ENCODE data around the gene ALG3.
A peak's percentile ranks its signal among the peaks of the same experiment; 100 is the strongest.
"Not testable (repeated sequence)": the region's sequence is repeated elsewhere in the genome, so short reads cannot be mapped to it uniquely, and the experiment has no call there.

Gene ALG3

GRCh38 chr3:184248454-184249411 lies at the start of gene ALG3:
TSS of gene ALG3 (minus strand) at chr3:184248962. CDS start at chr3:184248940, 22 bp downstream.
- DNase-seq, result peak; percentile 85

- DNase-seq, result no peak
These were observed 47.9 kb upstream of the ALG3 start for GRCh38 chr3:184296616-184297015.

GRCh38 chr3:184295771-184296170 lies 47.0 kb upstream of the ALG3 start:
- no peak for DNase-seq

GRCh38 chr3:184291738-184292445 lies 43.1 kb upstream of the ALG3 start:
- DNase-seq, result no peak

GRCh38 chr3:184291044-184291737 lies 42.4 kb upstream of the ALG3 start:
- DNase-seq, result no peak

GRCh38 chr3:184290331-184290730 lies 41.6 kb upstream of the ALG3 start:
- DNase-seq, result no peak

- peak; percentile 63 for DNase-seq
These were observed 40.7 kb upstream of the ALG3 start for GRCh38 chr3:184289426-184289938.

- no peak for DNase-seq
These were observed 35.9 kb upstream of the ALG3 start for GRCh38 chr3:184284696-184285095.

GRCh38 chr3:184283681-184284080 lies 34.9 kb upstream of the ALG3 start:
- no peak for DNase-seq

- DNase-seq, result no peak
These were observed 34.2 kb upstream of the ALG3 start for GRCh38 chr3:184282941-184283340.

- DNase-seq, result no peak
These were observed 28.6 kb upstream of the ALG3 start for GRCh38 chr3:184277366-184277765.

- DNase-seq, result no peak
These were observed 27.5 kb upstream of the ALG3 start, which contains the start of gene ECE2 for GRCh38 chr3:184275961-184276910. TSS of gene ECE2 (plus strand) at chr3:184276022. CDS start at chr3:184276154, 132 bp downstream.

- DNase-seq, result no peak
These were observed 26.6 kb upstream of the ALG3 start for GRCh38 chr3:184275381-184275701.

- DNase-seq, result no peak
These were observed 23.5 kb upstream of the ALG3 start for GRCh38 chr3:184272269-184272668.

- DNase-seq, result not testable (repeated sequence)
These were observed 18.5 kb upstream of the ALG3 start for GRCh38 chr3:184267249-184267648.

GRCh38 chr3:184262764-184263179 lies 14.0 kb upstream of the ALG3 start:
- no peak for DNase-seq

- no peak for DNase-seq
These were observed 13.3 kb upstream of the ALG3 start for GRCh38 chr3:184261854-184262763.

- peak; percentile 55 for DNase-seq
These were observed 12.6 kb upstream of the ALG3 start, which contains the start of gene CAMK2N2 for GRCh38 chr3:184261270-184261853. TSS of gene CAMK2N2 (minus strand) at chr3:184261553. CDS start at chr3:184261285, 268 bp downstream.

- DNase-seq, result no peak
These were observed 12.0 kb upstream of the ALG3 start for GRCh38 chr3:184260724-184261269.
